Upper lobe of right lung (tissue), 1 donor: ENCODE results near the gene SLC32A1. TPM values are rescaled to one million over a fixed set of nuclear protein-coding genes. Genes with fewer than 3 reads are reported as not detected.

Source experiments
- ATAC-seq: fragments of 200-7000 bp; cut with Tn5 transposase; one replicate; pipeline ENCODE4 v1.9.1; 2020; ENCODE audit warnings: mild to moderate bottlenecking, moderate library complexity
- DNase-seq: peaks from one replicate; pipeline ENCODE4 v3.0.0-alpha.2; 2020
- H3K27ac ChIP-seq: fragments of 200-600 bp; one replicate; pipeline ENCODE4 v1.8.0; 2022
- H3K27me3 ChIP-seq: fragments of 200-600 bp; one replicate; pipeline ENCODE4 v1.8.0; 2022; ENCODE audit warnings: mild to moderate bottlenecking
- H3K36me3 ChIP-seq: fragments of 200-600 bp; one replicate; pipeline ENCODE4 v1.8.0; 2022
- H3K4me1 ChIP-seq: fragments of 200-600 bp; one replicate; pipeline ENCODE4 v1.8.0; 2022
- H3K4me3 ChIP-seq: fragments of 200-600 bp; one replicate; pipeline ENCODE4 v1.8.0; 2022; ENCODE audit warnings: mild to moderate bottlenecking
- H3K9me3 ChIP-seq: fragments of 200-600 bp; one replicate; pipeline ENCODE4 v1.8.0; 2022
- CTCF ChIP-seq: fragments of 200-600 bp; IDR thresholded peaks from one replicate; pipeline ENCODE4 v1.8.0; 2022; ENCODE audit warnings: antibody characterized with exemption
- intact Hi-C: fragments of 100-400 bp; cut with DNase I; formaldehyde crosslinking; loops from one replicate; pipeline ENCODE4 v1.11.0; 2022
- total RNA-seq: library from RNA; stranded (reverse); fragmentation: NEBNext Ultra II Directional; extraction: Animal tissue kit (Norgen Biotek cat#: 25700); gene quantifications from one replicate; pipeline ENCODE4 v1.2.1, GENCODE V29; 2021
- donor health status: DM: no; HTN: yes; CAD: no; lungs with severe emphysema.

SLC32A1 gene
- total RNA-seq, 1 donor from 2014 or later: not detected

DNA sequence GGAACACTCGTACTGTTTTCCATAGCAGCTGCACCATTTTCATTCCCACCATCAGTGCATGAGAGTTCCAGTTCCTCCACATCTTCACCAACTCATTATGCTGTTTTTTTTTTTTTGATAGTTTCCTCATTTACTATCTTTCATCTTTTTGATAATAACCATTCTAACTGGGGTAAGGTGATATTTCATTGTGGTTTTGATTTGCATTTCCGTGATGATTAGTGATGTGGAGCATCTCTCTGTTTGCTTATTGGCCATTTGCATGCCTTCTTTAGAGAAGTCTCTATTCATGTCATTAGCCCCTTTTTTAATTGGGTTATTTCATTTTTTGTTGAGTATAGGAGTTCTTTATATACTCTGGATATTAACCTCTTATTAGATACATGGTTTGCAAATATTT lies 49.9 kb downstream of the SLC32A1 start:
- H3K4me3 ChIP-seq: no peak overlapping the region
- H3K9me3 ChIP-seq: no peaks in the 10 kb centered on the region
- no peaks in the 10 kb centered on the region for H3K4me1 ChIP-seq
- no peak overlapping the region for H3K27ac ChIP-seq
- ATAC-seq: no peak
- no peak for DNase-seq
- TF ChIP-seq CTCF: no peak
- no peaks in the 10 kb centered on the region for H3K27me3 ChIP-seq
- intact Hi-C loops: no loop called here
- H3K36me3 ChIP-seq: peaks cover 61% of the 10 kb centered on the region

GRCh38 chr20:38776363-38776762 lies 52.1 kb downstream of the SLC32A1 start:
- Histone ChIP-seq H3K27ac (no peak overlapping the region), H3K27me3 (no peaks in the 10 kb centered on the region), H3K4me1 (no peaks in the 10 kb centered on the region), H3K4me3 (no peak overlapping the region), H3K9me3 (no peaks in the 10 kb centered on the region), H3K36me3 (peaks cover 42% of the 10 kb centered on the region)
- intact Hi-C loops: no loop called here
- no peak for TF ChIP-seq CTCF
- DNase-seq (no peak), ATAC-seq (no peak)

Other genes with a start within 250 kb of the SLC32A1 start
- gene ADIG, start 143.3 kb upstream of the SLC32A1 start, total RNA-seq: not detected
- gene ARHGAP40, start 122.7 kb upstream of the SLC32A1 start, total RNA-seq: 0.72 TPM
- 7.0 TPM for gene ACTR5, start 24.0 kb downstream of the SLC32A1 start, total RNA-seq
- gene PPP1R16B, start 81.2 kb downstream of the SLC32A1 start, total RNA-seq: 22.1 TPM
- gene FAM83D, start 201.9 kb downstream of the SLC32A1 start, total RNA-seq: 2.0 TPM
- 11.1 TPM for gene DHX35, start 237.9 kb downstream of the SLC32A1 start, total RNA-seq